ENCODE results near the gene DAP3. TPM values are rescaled to one million over a fixed set of nuclear protein-coding genes. Genes with fewer than 3 reads are reported as not detected.

The DAP3 gene
- total and polyA plus RNA-seq, 2 donors (not counting 1 experiment from before 2014, with no cell fraction given), result 54.2 to 103 TPM

GRCh38 chr1:155648207-155649147, 40.4 kb upstream of the DAP3 start:
- DNase-seq (ENCODE audit: low read depth in 2 of 2), result peak; percentile 90 to 92
- no peaks in the 10 kb centered on the region for H3K79me2 ChIP-seq (ENCODE audit: control insufficient read depth, insufficient read depth, low read length)
- TF ChIP-seq EZH2 (IDR thresholded peaks at IDR 0.05; ENCODE audit: low read length, missing control alignments) (no peak), CTCF (conservative IDR thresholded peaks at IDR 0.05 in 1 of 2, IDR thresholded peaks at IDR 0.05 in 1 of 2; ENCODE audit: low read depth in 1 of 2, low read length in 2 of 2) (peak; percentile 69 to 78)
- peaks cover 5% of the 10 kb centered on the region for H3K4me1 ChIP-seq (ENCODE audit: control insufficient read depth, extremely low read depth, insufficient read depth, low read length)
- peak overlapping the region; percentile 86 for H2AFZ ChIP-seq (ENCODE audit: low read length)
- no peaks in the 10 kb centered on the region for H4K20me1 ChIP-seq (ENCODE audit: control insufficient read depth, extremely low read depth, insufficient read depth, low read length)
- no peaks in the 10 kb centered on the region for H3K27me3 ChIP-seq (ENCODE audit: control insufficient read depth, insufficient read depth, low read length)
- no peaks in the 10 kb centered on the region for H3K9me3 ChIP-seq (ENCODE audit: control insufficient read depth, insufficient read depth, low read depth, low read length)
- peak overlapping the region; percentile 43 for H3K27ac ChIP-seq (ENCODE audit: insufficient read depth, low read length)
- H3K36me3 ChIP-seq (ENCODE audit: control insufficient read depth, insufficient read depth, low read length), result no peaks in the 10 kb centered on the region
- peak overlapping the region; percentile 73 for H3K4me2 ChIP-seq (ENCODE audit: extremely low read depth, insufficient read depth, low read length)
- peak overlapping the region; percentile 36 to 55 (median 45) for H3K4me3 ChIP-seq (replicated peaks in 1 of 4; ENCODE audit: control extremely low read depth in 1 of 4, insufficient read depth in 1 of 4, low read depth in 3 of 4, low read length in 4 of 4)
- no peak overlapping the region for H3K9ac ChIP-seq (ENCODE audit: insufficient read depth, low read length)

- DNase-seq (ENCODE audit: low read depth in 2 of 2), result no peak
- no peak for TF ChIP-seq EZH2 (IDR thresholded peaks at IDR 0.05; ENCODE audit: low read length, missing control alignments)
- TF ChIP-seq CTCF (conservative IDR thresholded peaks at IDR 0.05 in 1 of 2, IDR thresholded peaks at IDR 0.05 in 1 of 2; ENCODE audit: low read depth in 1 of 2, low read length in 2 of 2), result no peak
- Histone ChIP-seq H3K27ac (ENCODE audit: insufficient read depth, low read length) (no peak overlapping the region), H3K4me2 (ENCODE audit: extremely low read depth, insufficient read depth, low read length) (no peak overlapping the region), H3K9ac (ENCODE audit: insufficient read depth, low read length) (no peak overlapping the region), H3K4me1 (ENCODE audit: control insufficient read depth, extremely low read depth, insufficient read depth, low read length) (peaks cover 5% of the 10 kb centered on the region), H2AFZ (ENCODE audit: low read length) (no peak overlapping the region), H4K20me1 (ENCODE audit: control insufficient read depth, extremely low read depth, insufficient read depth, low read length) (no peaks in the 10 kb centered on the region), H3K4me3 (replicated peaks in 1 of 4; ENCODE audit: control extremely low read depth in 1 of 4, insufficient read depth in 1 of 4, low read depth in 3 of 4, low read length in 4 of 4) (no peak overlapping the region), H3K36me3 (ENCODE audit: control insufficient read depth, insufficient read depth, low read length) (no peaks in the 10 kb centered on the region), H3K27me3 (ENCODE audit: control insufficient read depth, insufficient read depth, low read length) (no peaks in the 10 kb centered on the region), H3K9me3 (ENCODE audit: control insufficient read depth, insufficient read depth, low read depth, low read length) (no peaks in the 10 kb centered on the region), H3K79me2 (ENCODE audit: control insufficient read depth, insufficient read depth, low read length) (no peaks in the 10 kb centered on the region)
These were observed 39.2 kb upstream of the DAP3 start for GRCh38 chr1:155649676-155650075.

- no peaks in the 10 kb centered on the region for H3K27me3 ChIP-seq (ENCODE audit: control insufficient read depth, insufficient read depth, low read length)
- H3K36me3 ChIP-seq (ENCODE audit: control insufficient read depth, insufficient read depth, low read length), result no peaks in the 10 kb centered on the region
- H3K9me3 ChIP-seq (ENCODE audit: control insufficient read depth, insufficient read depth, low read depth, low read length), result no peaks in the 10 kb centered on the region
- no peak overlapping the region for H3K9ac ChIP-seq (ENCODE audit: insufficient read depth, low read length)
- DNase-seq (ENCODE audit: low read depth in 2 of 2), result no peak
- no peak overlapping the region for H3K4me2 ChIP-seq (ENCODE audit: extremely low read depth, insufficient read depth, low read length)
- H2AFZ ChIP-seq (ENCODE audit: low read length), result no peak overlapping the region
- TF ChIP-seq CTCF (conservative IDR thresholded peaks at IDR 0.05 in 1 of 2, IDR thresholded peaks at IDR 0.05 in 1 of 2; ENCODE audit: low read depth in 1 of 2, low read length in 2 of 2), result no peak
- TF ChIP-seq EZH2 (IDR thresholded peaks at IDR 0.05; ENCODE audit: low read length, missing control alignments), result no peak
- peaks cover 5% of the 10 kb centered on the region for H3K4me1 ChIP-seq (ENCODE audit: control insufficient read depth, extremely low read depth, insufficient read depth, low read length)
- no peaks in the 10 kb centered on the region for H4K20me1 ChIP-seq (ENCODE audit: control insufficient read depth, extremely low read depth, insufficient read depth, low read length)
- no peak overlapping the region for H3K4me3 ChIP-seq (replicated peaks in 1 of 4; ENCODE audit: control extremely low read depth in 1 of 4, insufficient read depth in 1 of 4, low read depth in 3 of 4, low read length in 4 of 4)
- no peak overlapping the region for H3K27ac ChIP-seq (ENCODE audit: insufficient read depth, low read length)
- H3K79me2 ChIP-seq (ENCODE audit: control insufficient read depth, insufficient read depth, low read length), result no peaks in the 10 kb centered on the region
These were observed 38.6 kb upstream of the DAP3 start for GRCh38 chr1:155650231-155650757.
